ENCODE data around the gene MS4A8. TPM values are rescaled to one million over a fixed set of nuclear protein-coding genes. Genes with fewer than 3 reads are reported as not detected.

MS4A8 gene
- total RNA-seq, 1 experiment from 2014 or later: not detected

DNA sequence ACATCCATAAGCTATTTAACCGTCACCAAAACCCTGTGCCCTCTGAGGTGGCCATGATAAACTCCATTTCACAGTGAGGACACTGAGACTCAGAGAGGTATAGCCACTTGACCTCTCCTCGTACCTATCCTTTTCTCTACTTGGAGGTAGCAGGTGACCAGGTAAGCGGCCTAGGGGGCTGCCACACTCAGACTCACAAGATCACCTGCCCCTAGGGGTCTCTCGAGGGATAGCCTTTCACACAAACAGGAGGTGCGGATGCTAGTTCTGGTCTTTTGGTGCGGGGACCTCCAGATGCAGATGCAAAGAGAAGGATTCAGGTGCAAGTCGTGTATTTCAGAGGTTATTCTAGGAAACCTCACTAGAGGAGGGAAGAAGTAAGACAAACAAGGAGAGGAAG, 39.7 kb downstream of the MS4A8 start:
- no peaks in the 10 kb centered on the region for H3K36me3 Mint-ChIP-seq (ENCODE audit: insufficient read depth, unreplicated experiment)
- no peak for DNase-seq (ENCODE audit: unreplicated experiment)
- BruUV-seq (replicated peaks): no TSS peak
- TF ChIP-seq, protein P1, sequence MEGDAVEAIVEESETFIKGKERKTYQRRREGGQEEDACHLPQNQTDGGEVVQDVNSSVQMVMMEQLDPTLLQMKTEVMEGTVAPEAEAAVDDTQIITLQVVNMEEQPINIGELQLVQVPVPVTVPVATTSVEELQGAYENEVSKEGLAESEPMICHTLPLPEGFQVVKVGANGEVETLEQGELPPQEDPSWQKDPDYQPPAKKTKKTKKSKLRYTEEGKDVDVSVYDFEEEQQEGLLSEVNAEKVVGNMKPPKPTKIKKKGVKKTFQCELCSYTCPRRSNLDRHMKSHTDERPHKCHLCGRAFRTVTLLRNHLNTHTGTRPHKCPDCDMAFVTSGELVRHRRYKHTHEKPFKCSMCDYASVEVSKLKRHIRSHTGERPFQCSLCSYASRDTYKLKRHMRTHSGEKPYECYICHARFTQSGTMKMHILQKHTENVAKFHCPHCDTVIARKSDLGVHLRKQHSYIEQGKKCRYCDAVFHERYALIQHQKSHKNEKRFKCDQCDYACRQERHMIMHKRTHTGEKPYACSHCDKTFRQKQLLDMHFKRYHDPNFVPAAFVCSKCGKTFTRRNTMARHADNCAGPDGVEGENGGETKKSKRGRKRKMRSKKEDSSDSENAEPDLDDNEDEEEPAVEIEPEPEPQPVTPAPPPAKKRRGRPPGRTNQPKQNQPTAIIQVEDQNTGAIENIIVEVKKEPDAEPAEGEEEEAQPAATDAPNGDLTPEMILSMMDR (IDR thresholded peaks at IDR 0.05; ENCODE audit: unreplicated experiment): peak; percentile 13
- ChIA-PET POLR2A (no interaction called here), CTCF (interaction anchor here (0.6 kb wide), 1 partner anchor 37 kb away, joined by 4 read pairs; no protein-coding TSS in a partner anchor)
- H3K27me3 Mint-ChIP-seq (ENCODE audit: insufficient read depth, unreplicated experiment): peaks cover 11% of the 10 kb centered on the region
- no peaks in the 10 kb centered on the region for H3K4me1 Mint-ChIP-seq (ENCODE audit: insufficient read depth, unreplicated experiment)
- H3K9me3 Mint-ChIP-seq (ENCODE audit: unreplicated experiment): no peaks in the 10 kb centered on the region
- H3K27ac Mint-ChIP-seq (ENCODE audit: low read depth, unreplicated experiment): no peak overlapping the region
- intact Hi-C loops (cut with micrococcal nuclease): no loop called here
- no peak overlapping the region for H3K4me3 Mint-ChIP-seq (ENCODE audit: unreplicated experiment)

DNA sequence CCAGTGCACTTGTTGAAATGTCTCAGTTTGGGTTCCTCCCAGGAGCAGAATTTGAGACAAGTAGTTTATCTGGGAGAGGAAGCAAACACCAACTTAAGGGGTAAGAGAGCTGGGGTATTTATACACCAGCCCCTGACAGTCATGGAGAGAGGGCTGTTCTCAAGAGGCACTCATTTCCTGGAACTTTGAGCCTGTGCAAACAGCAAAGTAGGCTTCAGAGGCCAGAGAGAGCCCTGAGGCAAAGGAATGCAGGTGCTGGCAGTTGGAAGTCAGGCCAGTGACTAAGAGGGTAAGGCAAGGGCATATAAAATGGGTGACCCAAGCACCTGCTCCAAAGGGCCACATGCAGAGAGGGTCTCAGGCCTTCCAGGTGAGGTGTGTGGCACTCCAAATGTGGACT, 41.2 kb downstream of the MS4A8 start:
- CTCF ChIA-PET: interaction anchor here (0.6 to 1.3 kb wide), 2 partner anchors 17 to 976 kb away, joined by 3 to 4 read pairs; no protein-coding TSS in a partner anchor
- no peaks in the 10 kb centered on the region for H3K36me3 Mint-ChIP-seq (ENCODE audit: insufficient read depth, unreplicated experiment)
- no TSS peak for BruUV-seq (replicated peaks)

DNA sequence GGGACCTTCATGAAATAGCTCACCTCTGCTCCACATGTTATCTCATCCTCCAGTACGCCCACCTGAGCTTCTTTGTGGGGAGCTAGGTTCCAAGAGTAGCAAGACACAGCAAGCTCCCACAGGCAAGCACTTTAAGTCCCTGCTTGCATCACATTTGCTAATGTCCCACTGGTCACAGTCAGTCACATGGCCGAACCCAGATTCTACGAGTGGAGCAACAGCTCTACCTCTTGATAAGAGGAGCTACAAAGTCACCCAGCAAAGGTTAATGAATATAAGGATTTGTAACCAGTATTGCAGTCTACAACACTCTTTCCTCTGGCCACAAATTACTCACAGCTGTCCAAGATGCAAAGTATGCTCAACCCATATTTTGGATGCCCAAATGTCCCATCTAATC, 42.0 kb downstream of the MS4A8 start:
- no peaks in the 10 kb centered on the region for H3K36me3 Mint-ChIP-seq (ENCODE audit: insufficient read depth, unreplicated experiment)
- ChIA-PET CTCF (interaction anchor here (0.5 to 1.3 kb wide), 2 partner anchors 9 to 17 kb away, joined by 3 read pairs; no protein-coding TSS in a partner anchor), POLR2A (no interaction called here)
- TF ChIP-seq, protein P1 (IDR thresholded peaks at IDR 0.05; ENCODE audit: unreplicated experiment): no peak
- BruUV-seq (replicated peaks): no TSS peak
- DNase-seq (ENCODE audit: unreplicated experiment): no peak
- peaks cover 11% of the 10 kb centered on the region for H3K27me3 Mint-ChIP-seq (ENCODE audit: insufficient read depth, unreplicated experiment)
- no peaks in the 10 kb centered on the region for H3K9me3 Mint-ChIP-seq (ENCODE audit: unreplicated experiment)
- H3K4me3 Mint-ChIP-seq (ENCODE audit: unreplicated experiment): no peak overlapping the region
- H3K27ac Mint-ChIP-seq (ENCODE audit: low read depth, unreplicated experiment): no peak overlapping the region
- H3K4me1 Mint-ChIP-seq (ENCODE audit: insufficient read depth, unreplicated experiment): no peaks in the 10 kb centered on the region
- intact Hi-C loops (cut with micrococcal nuclease): no loop called here

More for the DNA sequence above, 41.2 kb downstream of the MS4A8 start:
- Mint-ChIP-seq H3K27me3 (ENCODE audit: insufficient read depth, unreplicated experiment) (peaks cover 11% of the 10 kb centered on the region), H3K9me3 (ENCODE audit: unreplicated experiment) (no peaks in the 10 kb centered on the region), H3K4me1 (ENCODE audit: insufficient read depth, unreplicated experiment) (no peaks in the 10 kb centered on the region), H3K4me3 (ENCODE audit: unreplicated experiment) (no peak overlapping the region), H3K27ac (ENCODE audit: low read depth, unreplicated experiment) (no peak overlapping the region)
- no peak for DNase-seq (ENCODE audit: unreplicated experiment)
- POLR2A ChIA-PET: no interaction called here
- intact Hi-C loops (cut with micrococcal nuclease): no loop called here
- TF ChIP-seq, protein P1 (IDR thresholded peaks at IDR 0.05; ENCODE audit: unreplicated experiment): no peak

DNA sequence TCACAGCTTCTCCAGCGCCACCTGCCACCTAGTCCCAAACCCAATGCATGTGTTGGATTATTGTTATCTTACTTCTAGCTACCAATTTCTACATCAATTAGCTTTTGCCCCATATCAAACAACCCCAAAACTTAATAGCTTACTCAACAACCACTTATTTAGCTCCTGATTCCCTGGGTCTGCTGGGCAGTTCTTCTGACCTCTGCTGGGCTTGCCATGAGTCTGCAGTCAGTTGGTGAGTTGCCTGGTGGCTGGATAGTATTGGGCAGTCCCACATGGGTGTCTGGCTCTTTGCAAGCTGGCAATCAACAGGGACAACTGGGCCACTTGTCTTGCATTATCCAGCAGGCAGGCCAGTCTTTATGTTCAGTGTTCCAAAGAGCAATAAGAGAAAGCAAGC, 43.6 kb downstream of the MS4A8 start:
- Mint-ChIP-seq H3K4me3 (ENCODE audit: unreplicated experiment) (no peak overlapping the region), H3K9me3 (ENCODE audit: unreplicated experiment) (peaks cover 8% of the 10 kb centered on the region), H3K4me1 (ENCODE audit: insufficient read depth, unreplicated experiment) (no peaks in the 10 kb centered on the region), H3K36me3 (ENCODE audit: insufficient read depth, unreplicated experiment) (no peaks in the 10 kb centered on the region), H3K27ac (ENCODE audit: low read depth, unreplicated experiment) (no peak overlapping the region), H3K27me3 (ENCODE audit: insufficient read depth, unreplicated experiment) (peaks cover 21% of the 10 kb centered on the region)
- TF ChIP-seq, protein P1 (IDR thresholded peaks at IDR 0.05; ENCODE audit: unreplicated experiment): no peak
- ChIA-PET POLR2A (interaction anchor here (0.6 to 0.7 kb wide), 3 partner anchors 499 to 789 kb away, joined by 3 read pairs; no protein-coding TSS in a partner anchor), CTCF (interaction anchor here (0.6 kb wide), 1 partner anchor 401 kb away, joined by 3 read pairs; no protein-coding TSS in a partner anchor)
- DNase-seq (ENCODE audit: unreplicated experiment): no peak
- no TSS peak for BruUV-seq (replicated peaks)
- intact Hi-C loops (cut with micrococcal nuclease): no loop called here

All from MCF 10A (cell line).